ENCODE results near the gene NPAS1.
A peak's percentile ranks its signal among the peaks of the same experiment; 100 is the strongest.
"Not testable (repeated sequence)": the region's sequence is repeated elsewhere in the genome, so short reads cannot be mapped to it uniquely, and the experiment has no call there.

Gene NPAS1

DNA sequence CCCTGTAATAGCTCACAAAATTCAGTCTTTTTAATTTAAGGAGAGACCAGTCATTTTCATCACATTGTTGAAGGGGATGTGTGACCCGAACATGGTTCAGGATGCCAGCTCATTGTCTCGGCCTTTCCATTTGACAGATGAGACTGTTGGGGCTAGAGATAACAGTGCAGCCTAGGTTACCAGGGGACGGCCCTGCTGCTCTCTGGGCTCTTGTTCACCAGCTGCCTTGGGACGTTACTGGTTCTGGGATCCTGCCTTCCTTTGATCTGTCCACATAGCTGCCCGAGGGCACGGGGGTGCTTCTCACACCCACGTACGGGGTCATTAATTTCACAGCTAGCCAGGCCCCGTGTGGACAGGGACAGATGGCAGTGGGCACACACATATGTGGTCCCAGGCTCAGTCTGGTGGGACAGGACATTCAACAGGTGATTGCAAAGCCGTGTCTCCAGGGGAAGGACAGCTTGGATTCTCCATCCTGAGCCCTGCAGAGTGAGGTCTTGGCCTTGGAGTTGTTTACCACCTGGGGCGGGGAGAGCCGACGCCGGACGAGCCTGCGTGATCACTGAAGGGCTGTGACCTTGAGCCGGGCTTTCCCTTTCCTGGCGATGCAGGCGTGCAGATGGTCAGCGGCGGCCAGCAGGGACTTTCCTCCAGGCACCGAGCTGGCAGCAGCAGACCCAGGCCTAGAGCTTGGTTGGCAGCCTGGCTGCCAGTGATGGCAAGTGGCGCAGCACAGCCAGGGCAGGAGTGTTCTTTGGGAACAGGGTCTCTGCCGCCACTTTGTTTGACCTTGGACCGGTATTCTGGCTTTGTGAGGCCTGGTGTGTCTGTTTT, 26.7 kb upstream of the NPAS1 start:
- no peak for DNase-seq (ENCODE audit: low read depth)

DNA sequence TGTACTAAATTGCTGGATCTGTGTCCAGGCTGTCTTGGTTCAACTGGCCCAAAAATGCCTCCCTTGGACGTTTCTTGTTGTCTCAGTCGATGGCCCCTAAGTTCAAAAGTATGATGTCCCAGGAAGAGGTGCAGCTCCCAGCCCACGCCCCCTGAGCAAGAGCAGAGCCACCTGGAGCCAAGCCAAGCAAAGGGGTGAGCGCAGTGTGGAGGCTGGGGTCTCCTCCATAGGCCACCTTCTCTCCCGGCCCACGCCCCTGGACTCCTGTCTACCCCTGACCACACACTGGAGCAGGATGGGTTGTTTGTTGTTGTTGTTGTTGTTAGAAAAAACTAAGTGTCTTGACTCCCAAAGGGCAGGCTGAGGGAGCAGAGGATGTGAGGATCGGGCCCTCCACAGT, 26.0 kb upstream of the NPAS1 start:
- DNase-seq (ENCODE audit: low read depth): no peak

DNA sequence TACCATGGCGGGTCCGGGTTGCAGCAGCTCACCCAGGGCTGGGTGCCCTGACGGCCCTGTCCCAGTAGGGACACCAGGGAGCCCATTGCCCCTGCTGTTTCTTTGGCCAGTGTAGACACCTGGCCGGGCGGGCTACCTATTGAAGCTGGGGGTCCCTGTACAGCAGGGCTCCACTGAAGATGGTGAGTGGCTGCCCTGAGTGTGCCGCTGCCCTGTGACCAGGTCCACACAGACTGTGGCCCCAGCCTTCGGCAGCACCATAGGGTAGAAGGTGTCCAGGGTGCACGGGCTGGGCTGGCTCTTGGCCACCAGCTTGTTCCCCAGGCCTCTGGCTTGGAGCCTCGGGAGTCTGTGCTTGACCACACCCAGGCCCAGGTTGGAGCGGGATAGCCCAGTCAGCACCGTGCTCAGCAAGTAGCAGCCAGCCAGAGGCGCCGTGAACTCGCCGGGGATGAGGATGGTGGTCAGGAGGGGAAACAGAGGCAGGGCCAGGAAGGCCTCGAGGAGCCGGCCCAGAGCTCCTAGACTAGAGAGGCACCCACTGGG, 25.4 kb upstream of the NPAS1 start:
- DNase-seq (ENCODE audit: low read depth): no peak

DNA sequence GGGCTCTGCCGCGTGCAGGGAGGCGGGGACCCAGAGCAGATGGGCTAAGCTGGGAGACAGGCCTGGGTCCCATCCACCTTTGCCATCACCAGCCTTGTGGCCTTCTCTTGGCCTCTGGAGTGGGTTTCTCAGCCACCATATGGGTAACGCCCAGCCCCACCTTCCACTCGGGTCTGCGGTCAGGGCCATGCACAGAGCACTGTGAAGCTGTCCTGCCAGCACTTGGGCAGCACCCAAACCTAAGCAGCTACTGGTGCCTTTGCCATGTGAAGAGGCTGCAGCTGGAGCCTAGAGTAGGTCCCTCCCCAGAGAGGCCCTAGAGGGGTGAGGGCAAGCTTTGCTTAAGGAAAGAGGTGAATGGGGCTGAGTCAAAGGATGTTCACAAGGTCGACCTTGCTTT, 24.1 kb upstream of the NPAS1 start:
- DNase-seq (ENCODE audit: low read depth): no peak

DNA sequence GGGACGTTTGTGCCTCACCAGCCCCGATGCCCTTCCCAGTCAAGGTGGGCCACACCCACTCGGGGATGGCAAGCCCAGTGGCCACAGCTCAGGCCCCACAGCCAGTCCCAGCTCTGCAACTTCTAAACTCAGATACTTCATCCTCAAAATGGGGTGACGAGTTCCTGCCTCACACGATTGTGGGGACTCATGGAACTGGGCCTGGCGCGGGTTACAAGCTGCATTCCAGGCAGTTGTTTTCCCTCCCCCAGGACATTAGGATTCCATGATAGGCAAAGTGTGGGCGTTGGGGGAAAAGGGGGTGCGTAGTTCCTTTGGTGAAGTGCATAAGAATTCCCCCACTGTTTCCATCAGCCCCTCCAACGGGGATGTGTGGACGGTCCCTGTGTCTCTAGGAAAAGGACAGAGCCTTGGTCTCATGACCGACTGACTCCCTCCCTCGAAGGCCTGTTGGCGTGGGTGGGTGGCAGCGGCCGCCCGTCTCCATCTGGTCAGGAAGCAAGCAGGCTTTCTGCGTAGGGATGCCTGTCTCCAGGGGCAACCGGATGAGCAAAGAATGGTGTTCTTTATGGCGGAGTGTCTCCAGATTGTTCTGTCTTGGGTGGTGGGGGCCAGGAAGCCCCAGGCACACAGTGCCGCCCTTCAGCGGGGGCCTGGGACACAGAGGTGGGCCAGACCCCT, 21.1 kb upstream of the NPAS1 start:
- no peak for DNase-seq (ENCODE audit: low read depth)

DNA sequence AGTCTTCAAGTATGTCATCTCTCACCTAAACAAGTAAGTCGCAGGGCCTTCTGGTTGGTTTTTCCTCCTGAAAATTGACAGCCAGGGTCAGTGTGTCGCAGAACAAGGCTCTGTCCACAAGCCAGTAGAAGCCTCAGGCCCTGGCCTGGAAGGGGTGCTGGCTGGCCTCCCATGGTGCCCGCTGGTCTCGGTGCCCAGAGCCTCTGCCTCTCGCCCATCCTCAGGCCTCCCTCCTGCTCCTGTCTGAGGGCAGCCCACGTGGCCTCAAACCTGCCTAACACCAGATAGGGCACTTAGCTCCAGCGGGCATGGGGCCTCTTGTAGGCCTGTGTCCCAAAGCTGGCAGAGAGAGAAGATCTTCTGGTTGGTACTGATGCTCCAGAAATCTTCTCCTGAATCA, 20.3 kb upstream of the NPAS1 start:
- DNase-seq (ENCODE audit: low read depth): no peak

DNA sequence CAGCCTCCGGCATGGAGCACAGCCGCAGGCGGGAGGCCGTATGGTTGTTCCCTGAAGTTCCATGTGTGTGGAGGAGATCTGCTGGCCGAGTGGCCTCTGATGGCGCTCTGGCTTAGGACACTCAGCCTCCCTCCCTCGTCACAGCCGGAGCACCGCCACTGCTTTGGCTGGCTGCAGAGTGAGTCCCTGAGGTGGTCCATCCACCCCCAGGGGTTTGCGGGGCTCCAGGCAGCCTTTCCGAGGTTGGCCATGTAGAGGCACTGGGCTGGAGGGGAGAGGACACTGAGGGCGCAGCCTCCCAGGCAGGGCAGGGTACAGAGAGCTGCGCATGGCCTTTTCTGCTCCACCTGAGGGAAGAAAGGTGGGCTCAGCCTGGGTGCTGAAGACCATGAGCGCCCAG, 19.8 kb upstream of the NPAS1 start:
- no peak for DNase-seq (ENCODE audit: low read depth)

DNA sequence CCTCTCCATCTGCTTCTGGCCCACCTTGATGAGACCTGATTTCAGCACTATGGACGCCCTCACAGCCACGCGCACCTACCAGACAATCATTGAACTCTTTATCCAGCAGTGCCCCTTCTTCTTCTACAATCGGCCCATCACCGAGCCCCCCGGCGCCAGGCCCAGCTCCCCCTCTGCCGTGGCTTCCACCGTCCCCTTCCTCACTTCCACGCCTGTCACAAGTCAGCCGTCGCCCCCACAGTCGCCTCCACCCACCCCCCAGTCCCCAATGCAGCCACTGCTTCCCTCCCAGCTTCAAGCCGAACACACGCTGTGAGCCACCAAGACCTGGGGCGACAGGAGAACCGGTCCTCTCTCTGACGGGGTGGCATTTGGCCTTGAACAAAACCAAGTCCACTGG, 19.3 kb upstream of the NPAS1 start:
- no peak for DNase-seq (ENCODE audit: low read depth)

DNA sequence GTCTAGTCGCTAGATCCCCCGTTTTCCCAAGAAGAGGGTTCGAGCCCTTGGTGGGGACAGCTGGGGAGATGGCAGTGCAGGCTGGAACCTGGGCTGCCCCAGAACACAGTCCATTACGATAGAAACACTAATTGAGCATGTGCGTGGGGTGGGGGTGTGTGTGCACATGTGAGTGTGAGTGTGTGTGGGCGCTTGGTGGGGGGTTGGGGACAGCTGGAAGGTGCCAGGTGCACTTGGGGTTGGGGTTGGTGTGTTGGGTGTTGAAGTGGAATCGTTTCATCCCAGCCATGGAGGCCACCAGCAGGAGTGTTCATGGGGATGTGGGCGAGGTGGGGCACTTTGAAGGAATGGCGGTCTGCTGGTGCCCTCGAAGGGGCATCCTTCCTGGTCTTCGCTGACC, 18.1 kb upstream of the NPAS1 start:
- DNase-seq (ENCODE audit: low read depth): no peak

DNA sequence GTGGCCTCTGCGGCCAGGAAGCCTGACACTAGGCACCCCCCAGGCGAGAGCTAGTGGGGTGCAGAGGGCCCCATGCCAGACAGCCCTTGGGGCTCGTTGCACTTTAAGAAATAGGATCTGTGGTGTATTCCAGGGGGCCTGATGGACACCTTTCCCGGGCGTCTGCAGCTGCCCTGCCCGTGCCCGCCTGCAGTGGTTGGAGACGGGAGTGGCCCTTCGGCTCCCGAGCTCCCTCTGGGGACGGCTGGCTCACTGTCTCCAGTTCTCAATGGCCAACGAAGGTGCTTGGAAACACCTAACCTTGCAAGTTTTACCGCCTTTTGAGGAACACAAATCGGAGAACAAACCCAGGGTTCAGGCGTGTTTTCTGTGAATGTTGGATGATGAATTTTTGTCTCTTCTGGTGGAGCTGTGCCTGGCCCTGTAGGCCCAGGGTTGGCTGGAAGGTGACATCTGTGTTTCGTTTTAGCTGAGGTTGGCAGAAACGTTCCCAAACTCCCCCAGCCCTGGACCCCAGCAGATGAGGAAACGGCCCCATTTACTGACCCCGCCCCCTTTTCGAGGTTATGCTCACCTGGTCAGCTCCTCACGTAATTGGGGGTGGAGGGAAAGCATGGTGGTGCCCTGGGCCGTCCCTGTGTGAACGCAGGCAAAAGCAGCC, 17.4 kb upstream of the NPAS1 start:
- DNase-seq (ENCODE audit: low read depth): no peak

DNA sequence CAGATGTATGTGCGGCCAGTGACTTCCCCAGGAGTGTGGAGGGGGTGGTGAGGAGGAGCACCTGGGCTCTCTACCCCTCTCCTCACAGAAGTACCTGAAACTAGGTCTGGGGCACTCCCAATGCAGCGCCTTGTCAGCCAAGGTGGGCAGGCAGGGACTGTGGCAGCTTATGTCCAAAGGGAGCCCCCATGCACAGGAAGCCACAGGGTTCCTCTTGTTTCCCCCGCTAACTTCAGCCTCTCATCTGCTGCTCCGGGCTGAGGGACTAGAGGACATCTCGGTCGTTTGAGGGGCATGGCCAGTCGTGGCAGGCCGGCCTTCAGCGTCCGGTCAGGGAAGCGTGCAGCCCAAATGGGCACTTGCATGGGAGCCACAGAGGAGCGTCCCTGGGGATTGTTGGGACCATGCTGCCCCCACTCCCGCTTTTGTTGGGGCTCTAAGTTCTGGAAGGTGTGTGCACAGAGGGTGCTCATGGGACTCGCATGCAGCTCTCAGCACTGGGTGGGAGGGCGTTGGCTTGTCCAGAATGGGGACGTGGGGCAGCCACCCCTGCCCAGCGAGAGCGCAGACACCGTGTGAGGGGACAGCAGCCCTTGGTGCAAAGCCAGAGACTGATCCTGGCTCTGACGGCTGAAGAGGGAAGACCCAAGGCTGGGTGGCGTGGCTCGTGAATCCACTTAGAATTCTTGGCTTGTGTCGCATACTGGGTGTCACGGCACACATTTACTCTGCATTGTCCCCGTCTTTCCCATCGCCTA, 16.6 kb upstream of the NPAS1 start:
- DNase-seq (ENCODE audit: low read depth): no peak

DNA sequence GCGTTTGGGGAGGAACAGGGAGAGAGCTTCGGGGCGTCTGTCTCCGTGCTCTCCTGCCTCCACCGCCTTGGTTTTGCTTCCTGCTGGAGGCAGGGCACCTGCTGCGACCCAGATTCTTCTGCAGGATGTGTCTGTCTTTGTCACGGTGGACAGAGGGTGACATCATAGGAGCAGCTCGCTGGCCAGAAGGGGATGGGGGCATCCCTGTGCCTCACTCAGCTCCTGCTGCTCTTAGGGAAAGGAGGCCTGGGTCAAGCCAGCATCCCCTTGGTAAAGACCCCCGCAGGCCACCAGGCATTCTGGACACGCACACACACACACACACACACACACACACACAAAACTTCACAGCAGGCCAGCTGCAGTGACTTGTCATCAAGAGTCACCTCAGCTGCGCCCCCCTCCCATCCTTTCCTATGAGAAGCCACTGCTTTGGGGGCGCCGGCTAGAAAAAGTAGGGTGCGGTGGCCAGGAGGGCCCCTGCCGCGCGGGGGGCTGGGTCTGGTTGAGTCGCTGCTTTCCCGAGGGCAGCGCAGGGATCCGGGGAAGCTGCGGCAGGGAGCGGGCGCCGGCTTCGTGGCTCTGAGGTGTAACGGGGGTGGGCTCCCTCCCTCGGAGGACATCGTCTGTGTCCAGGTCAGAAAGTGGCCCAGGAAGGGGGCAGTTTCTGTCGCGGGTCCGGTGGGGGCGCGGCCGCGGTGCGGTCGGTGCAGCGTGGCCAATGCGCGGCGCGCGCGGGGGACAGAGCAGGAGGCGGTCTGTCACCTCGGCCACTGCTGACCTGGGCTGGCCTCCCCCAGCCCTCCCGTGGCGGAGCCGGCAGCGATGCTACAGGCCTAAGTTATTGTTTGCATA, 15.8 kb upstream of the NPAS1 start:
- no peak for DNase-seq (ENCODE audit: low read depth)

DNA sequence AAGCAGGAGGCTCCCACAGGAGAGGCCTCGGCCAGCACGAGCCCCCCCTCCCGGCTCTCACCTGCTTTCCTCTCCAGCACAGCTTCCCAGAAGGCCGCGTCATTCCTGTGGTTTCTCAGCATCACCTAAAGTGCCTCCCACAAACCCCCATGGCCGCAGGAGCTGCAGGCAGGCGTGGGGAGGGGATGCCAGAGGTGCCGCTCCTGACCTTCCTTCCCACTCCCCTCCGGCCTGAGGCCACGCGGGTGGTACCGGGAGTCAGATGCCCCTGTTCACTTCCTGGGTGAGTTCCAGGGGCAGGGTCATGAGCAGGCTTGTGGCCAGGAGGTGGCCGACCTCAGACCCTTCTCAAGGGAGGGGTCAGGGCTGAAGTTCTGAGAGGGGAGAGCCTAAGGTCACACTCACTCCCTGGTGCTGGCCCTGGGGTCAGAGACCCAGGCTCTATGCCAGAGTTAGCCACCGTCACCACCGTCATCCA, 14.4 kb upstream of the NPAS1 start:
- DNase-seq (ENCODE audit: low read depth): no peak

DNA sequence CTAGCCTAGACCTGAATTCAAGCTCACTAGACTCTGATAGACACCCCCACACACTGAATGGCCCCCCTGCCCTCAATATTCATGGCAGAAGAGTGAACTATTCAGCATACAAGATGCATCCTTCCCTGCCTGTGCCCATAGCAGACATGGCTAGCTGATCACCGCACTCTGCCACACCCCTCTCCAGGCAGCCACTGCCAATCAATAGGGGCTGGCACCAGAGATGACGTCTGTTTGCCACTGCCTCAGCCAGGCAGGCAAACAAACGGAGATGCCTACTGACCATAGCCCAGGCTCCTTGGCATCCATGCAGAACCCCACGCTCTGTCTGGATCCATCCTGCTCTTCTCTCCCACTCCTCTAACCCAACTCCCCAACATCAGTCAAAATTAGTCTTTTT, 13.8 kb upstream of the NPAS1 start:
- DNase-seq (ENCODE audit: low read depth): no peak

DNA sequence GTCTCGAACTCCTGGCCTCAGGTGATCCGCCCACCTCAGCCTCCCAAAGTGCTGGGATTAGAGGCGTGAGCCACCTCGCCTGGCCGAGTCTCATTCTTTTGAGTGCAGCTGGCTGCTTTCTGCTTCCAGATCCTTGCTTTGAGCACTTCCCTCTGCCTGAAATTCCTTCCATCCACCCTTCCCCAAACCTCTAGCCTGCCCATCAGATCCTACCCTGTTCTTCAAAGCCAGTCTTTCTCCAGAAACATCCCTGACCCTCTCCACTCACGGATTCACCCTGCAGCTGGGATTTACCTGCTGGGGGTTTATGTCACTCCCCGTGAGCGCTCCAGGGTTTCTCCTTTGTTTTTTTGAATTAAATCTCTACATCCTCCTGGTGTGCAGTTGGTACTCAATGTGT, 13.1 kb upstream of the NPAS1 start:
- DNase-seq (ENCODE audit: low read depth): no peak

DNA sequence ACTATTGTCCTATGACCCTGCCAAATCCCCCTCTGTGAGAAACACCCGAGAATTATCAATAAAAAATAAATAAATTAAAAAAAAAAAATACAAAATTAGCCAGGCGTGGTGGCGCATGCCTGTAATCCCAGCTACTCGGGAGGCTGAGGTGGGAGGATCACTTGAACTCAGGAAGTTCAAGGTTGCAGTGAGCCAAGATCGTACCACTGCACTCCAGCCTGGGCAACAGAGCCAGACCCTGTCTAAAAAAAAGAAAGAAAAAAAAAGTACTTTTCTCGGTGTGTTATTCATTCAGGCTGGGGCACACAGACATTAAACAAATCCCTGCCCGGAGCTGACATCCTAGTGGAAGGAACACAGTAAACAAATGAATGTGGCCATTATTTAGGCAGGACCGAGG, 9.1 kb upstream of the NPAS1 start:
- not testable (repeated sequence) for DNase-seq (ENCODE audit: low read depth)

DNA sequence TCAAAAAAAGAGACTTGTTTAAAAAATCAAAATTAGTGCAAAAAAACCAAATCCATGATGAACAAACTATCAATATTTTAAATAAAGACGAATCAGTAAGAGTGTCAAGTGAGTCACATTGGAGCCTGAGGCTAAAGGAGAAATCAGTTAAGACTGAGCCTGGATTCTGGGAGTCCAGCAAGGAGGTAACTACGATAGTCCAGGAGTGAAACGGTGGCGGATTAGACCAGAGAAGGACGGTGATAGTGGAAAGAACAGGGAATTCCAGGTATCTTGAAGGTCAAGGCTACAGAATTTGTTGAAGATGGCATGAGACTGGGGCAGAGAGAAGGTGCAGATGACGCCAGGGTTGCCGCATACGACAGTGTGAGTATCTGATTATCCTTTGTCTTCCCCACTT, 7.0 kb upstream of the NPAS1 start:
- no peak for DNase-seq (ENCODE audit: low read depth)

DNA sequence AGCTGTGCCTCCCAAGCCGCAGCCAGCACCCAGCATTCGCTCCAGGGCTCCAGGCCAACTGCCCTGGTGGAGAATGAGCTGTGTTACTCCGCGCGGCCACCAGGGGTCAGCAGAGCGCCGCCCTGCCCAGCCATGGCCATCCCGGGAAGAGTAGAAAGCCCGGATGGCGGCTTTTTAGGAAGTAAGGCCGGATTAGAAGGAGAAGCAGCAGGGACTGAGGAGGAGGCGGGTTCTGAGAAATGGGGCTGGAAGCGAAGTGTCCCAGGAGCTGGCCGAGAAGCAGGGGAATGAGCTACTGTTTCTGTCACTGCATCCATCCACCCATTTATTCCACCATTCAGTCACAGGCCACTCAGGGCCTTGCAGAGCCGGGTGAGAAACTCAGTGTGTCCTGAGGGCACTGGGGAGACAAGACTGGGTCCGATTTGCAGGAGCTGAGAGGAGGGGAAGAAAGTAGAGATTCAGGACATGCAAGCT, 6.6 kb upstream of the NPAS1 start:
- peak; percentile 59 for DNase-seq (ENCODE audit: low read depth)

DNA sequence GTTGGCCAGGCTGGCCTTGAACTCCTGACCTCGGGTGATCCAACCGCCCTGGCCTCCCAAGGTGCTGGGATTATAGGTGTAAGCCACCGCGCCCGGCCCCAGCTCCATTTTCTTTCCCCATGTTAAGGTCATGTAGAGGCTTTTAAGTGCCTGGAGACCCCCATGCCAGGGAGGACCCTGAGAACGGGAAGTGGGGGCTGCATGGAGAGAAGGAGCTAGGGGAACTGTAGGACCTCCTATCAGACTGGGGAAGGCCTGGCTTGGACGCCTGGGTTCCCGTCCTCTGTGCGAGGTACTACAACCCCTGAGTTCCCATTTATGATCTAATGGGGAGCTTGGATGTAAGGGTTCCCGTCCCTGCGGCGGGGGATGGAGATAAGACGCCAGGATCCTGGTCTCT, 714 bp upstream of the NPAS1 start:
- no peak for DNase-seq (ENCODE audit: low read depth)

DNA sequence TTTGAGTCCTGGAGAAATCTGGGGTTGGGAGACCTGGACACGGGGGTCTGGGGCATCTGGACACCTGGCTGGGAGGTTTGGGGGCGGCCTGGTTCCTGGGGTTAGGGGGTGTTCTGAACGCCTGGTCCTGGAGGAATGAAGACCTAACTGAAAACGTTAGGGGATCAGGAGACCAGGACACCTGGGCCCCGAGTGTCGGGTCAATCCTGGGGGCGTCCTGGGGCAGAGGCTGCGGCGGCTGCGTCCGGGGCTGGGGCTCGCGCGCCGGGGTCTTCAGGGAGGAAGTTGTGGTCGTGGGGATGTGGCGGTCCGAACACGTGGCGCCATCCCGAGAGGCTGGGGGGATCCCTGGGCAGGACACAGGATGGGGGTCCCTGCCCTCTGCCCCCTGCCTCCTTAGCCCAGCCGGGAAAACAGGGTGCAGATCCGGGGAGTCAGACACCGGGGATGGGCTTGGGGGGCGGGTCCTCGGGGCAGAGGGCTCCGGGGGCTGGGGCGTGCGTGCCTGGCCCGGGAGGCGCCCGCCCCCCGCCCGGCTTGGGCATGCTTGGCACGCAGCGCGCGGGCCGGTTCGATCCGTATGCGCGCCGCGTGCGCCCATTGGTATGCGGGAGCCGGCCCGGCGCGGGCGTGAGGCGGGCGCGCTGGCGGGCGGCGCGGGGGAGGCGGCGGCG, 632 bp downstream of the NPAS1 start:
- no peak for DNase-seq (ENCODE audit: low read depth)
